ENCODE measurements around the gene ARHGAP45. TPM values are rescaled to one million over a fixed set of nuclear protein-coding genes. Genes with fewer than 3 reads are reported as not detected.
"Not testable (repeated sequence)": the region's sequence is repeated elsewhere in the genome, so short reads cannot be mapped to it uniquely, and the experiment has no call there.

Gene ARHGAP45, protein sequence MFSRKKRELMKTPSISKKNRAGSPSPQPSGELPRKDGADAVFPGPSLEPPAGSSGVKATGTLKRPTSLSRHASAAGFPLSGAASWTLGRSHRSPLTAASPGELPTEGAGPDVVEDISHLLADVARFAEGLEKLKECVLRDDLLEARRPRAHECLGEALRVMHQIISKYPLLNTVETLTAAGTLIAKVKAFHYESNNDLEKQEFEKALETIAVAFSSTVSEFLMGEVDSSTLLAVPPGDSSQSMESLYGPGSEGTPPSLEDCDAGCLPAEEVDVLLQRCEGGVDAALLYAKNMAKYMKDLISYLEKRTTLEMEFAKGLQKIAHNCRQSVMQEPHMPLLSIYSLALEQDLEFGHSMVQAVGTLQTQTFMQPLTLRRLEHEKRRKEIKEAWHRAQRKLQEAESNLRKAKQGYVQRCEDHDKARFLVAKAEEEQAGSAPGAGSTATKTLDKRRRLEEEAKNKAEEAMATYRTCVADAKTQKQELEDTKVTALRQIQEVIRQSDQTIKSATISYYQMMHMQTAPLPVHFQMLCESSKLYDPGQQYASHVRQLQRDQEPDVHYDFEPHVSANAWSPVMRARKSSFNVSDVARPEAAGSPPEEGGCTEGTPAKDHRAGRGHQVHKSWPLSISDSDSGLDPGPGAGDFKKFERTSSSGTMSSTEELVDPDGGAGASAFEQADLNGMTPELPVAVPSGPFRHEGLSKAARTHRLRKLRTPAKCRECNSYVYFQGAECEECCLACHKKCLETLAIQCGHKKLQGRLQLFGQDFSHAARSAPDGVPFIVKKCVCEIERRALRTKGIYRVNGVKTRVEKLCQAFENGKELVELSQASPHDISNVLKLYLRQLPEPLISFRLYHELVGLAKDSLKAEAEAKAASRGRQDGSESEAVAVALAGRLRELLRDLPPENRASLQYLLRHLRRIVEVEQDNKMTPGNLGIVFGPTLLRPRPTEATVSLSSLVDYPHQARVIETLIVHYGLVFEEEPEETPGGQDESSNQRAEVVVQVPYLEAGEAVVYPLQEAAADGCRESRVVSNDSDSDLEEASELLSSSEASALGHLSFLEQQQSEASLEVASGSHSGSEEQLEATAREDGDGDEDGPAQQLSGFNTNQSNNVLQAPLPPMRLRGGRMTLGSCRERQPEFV
- total RNA-seq (1 to 10 TPM; 5.1 to 7.3 TPM), polyA plus RNA-seq (ENCODE audit: insufficient read length in 2 of 2) (10 to 100 TPM; 16.9 to 17.4 TPM)
- long read RNA-seq, donor 1, full-length matches to known transcripts = 1 of 1 reads
- long read RNA-seq, donor 1, partial matches to known transcripts = 0 of 1 reads
- long read RNA-seq, donor 1, other reads (novel, unspliced or antisense) = 0 of 1 reads
- long read RNA-seq, donor 2 = 0 reads
- long read RNA-seq, donor 3, partial matches to known transcripts = 76 of 76 reads
- long read RNA-seq, donor 3, other reads (novel, unspliced or antisense) = 0 of 76 reads
- long read RNA-seq, donor 4, partial matches to known transcripts = 0 of 1 reads
- long read RNA-seq, donor 4, other reads (novel, unspliced or antisense) = 0 of 1 reads

DNA sequence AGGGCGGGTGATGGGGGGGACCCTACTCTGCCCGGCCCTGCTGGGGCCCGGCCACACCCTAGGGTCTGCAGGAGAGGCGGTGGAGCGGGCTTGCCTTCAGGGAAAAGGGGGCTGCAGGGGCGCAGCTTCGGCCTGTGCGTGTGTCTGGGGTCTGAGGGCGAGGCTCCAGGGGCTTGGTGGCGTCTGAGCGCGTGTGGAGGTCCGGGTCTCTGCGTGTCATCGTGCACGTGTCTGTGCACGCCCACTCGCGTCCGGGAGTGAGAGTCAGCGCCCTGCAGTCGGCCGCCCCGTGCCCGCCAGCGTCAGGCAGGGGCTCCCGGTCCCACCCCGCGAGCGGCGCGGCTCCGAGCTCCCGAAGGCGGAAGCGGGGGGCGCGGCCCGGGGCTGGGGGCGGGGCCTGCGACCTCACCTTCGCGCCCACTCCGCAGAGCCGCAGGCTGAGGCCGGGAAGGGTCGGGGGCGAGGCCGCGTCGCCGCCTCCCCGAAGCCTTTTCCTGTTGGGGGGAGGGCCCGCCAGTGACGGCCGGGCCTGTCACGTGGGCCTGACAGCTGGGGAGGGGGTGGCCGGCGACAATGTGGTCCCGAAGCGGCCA lies at the start of gene ARHGAP45:
TSS of gene ARHGAP45 (plus strand) at position 420 of the 593 bp plus-strand sequence. CDS start 239 bp downstream, outside the sequence.
- H3K4me3 ChIP-seq (ENCODE audit: low read depth, low read length) = no peak within 1 kb of the TSS
- peaks cover 12% of the 10 kb centered on the region for H3K36me3 ChIP-seq (ENCODE audit: control insufficient read depth, insufficient read depth, low read length)
- peaks cover 75% of the 10 kb centered on the region for H3K27me3 ChIP-seq (ENCODE audit: control insufficient read depth, insufficient read depth, low read length)
- peaks cover 35% of the 10 kb centered on the region for H3K4me1 ChIP-seq (ENCODE audit: control insufficient read depth, insufficient read depth, low read length)
- DNase-seq (ENCODE audit: low read depth in 4 of 6, low spot score in 6 of 6) = no peak
- H3K9me3 ChIP-seq (ENCODE audit: control insufficient read depth, insufficient read depth, low read length) = no peaks in the 10 kb centered on the region
- no peak within 1 kb of the TSS for H3K27ac ChIP-seq (ENCODE audit: low read depth, low read length)
- WGBS (ENCODE audit: insufficient coverage) = 6% methylated on average over 61 of the region's 61 CpGs

DNA sequence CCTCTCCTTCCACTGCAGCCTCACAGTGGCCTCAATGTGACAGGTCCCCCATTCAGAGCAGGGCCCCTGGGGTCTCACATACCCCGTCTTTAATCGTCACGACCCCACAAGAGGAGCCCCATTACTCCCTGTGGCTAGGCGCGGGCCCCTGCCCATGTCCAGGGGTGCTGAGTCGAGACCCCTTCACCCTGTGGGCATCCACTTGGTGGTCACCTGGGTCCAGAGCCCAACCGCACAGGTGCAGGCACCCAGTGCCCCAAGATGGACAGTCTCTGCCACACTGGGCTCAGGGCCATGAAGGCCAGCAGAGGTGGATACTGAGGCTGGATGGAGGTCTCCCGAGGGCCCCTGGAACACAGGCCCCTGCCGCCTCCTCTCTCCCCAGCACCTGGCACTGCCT lies 49.1 kb upstream of the ARHGAP45 start:
- 93% methylated on average over 7 of the region's 9 CpGs for WGBS (ENCODE audit: insufficient coverage)
- H3K4me1 ChIP-seq (ENCODE audit: control insufficient read depth, insufficient read depth, low read length) = peaks cover 61% of the 10 kb centered on the region
- no peak overlapping the region for H3K4me3 ChIP-seq (ENCODE audit: low read depth, low read length)

DNA sequence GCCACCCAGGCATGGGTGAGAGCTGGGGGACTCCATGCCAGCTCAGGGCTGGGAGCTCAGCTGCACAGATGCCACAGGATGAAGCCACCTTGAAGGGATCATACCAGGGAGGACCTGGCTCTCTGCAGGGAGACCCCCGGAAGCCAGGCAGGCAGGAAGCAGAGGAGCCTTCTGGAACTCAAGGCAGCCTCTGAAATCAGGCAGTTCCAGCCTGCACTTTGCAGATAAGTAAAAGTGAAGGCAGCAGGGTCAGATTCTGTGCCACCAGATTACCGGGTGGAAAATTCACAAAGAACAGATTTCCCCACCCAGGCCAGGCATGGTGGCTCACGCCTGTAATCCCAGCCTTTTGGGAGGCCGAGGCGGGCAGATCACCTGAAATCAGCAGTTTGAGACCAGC lies 48.6 kb upstream of the ARHGAP45 start:
- Histone ChIP-seq H3K36me3 (ENCODE audit: control insufficient read depth, insufficient read depth, low read length) (peaks cover 64% of the 10 kb centered on the region), H3K27ac (ENCODE audit: low read depth, low read length) (no peak overlapping the region), H3K4me3 (ENCODE audit: low read depth, low read length) (no peak overlapping the region), H3K4me1 (ENCODE audit: control insufficient read depth, insufficient read depth, low read length) (peaks cover 61% of the 10 kb centered on the region), H3K9me3 (ENCODE audit: control insufficient read depth, insufficient read depth, low read length) (no peaks in the 10 kb centered on the region), H3K27me3 (ENCODE audit: control insufficient read depth, insufficient read depth, low read length) (no peaks in the 10 kb centered on the region)
- no peak for DNase-seq (ENCODE audit: low read depth in 4 of 6, low spot score in 6 of 6)
- WGBS (ENCODE audit: insufficient coverage) = 83% methylated on average over 3 of the region's 5 CpGs

More for the DNA sequence above, 49.1 kb upstream of the ARHGAP45 start:
- Histone ChIP-seq H3K9me3 (ENCODE audit: control insufficient read depth, insufficient read depth, low read length) (no peaks in the 10 kb centered on the region), H3K27ac (ENCODE audit: low read depth, low read length) (no peak overlapping the region), H3K27me3 (ENCODE audit: control insufficient read depth, insufficient read depth, low read length) (no peaks in the 10 kb centered on the region), H3K36me3 (ENCODE audit: control insufficient read depth, insufficient read depth, low read length) (peaks cover 69% of the 10 kb centered on the region)
- no peak for DNase-seq (ENCODE audit: low read depth in 4 of 6, low spot score in 6 of 6)

DNA sequence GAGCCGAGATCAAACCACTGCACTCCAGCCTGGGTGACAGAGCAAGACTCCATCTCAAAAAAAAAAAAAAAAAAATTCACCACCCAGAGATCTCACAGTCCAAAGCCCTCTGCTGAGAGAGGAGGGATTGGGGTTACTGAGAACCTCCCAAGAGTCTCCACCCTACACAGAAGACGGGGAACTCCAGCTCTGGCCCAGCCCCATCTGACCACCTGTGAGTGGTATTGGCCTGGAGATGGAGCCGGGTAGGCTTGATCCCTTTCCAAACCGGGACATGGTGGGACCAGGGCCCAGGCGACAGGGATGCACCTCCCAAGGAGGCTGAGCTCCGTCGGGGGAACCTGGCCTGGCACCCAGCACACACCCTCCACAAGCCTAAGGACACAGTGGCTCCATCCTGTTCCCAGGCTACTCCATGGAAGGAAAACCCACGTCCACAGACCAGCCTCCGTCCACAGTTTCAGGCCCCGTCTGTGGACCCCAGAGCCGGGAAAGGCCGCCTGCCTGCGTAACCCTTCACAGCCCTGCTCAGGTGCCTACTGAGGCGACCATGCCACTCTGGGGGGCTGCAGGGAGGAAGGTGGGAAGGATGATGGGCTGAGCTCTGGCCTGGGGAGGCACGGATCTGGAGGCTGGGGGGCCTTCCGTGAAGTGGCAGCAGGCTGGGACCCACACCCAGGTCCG lies 47.9 kb upstream of the ARHGAP45 start:
- peaks cover 61% of the 10 kb centered on the region for H3K4me1 ChIP-seq (ENCODE audit: control insufficient read depth, insufficient read depth, low read length)
- DNase-seq (ENCODE audit: low read depth in 4 of 6, low spot score in 6 of 6) = no peak
- no peaks in the 10 kb centered on the region for H3K9me3 ChIP-seq (ENCODE audit: control insufficient read depth, insufficient read depth, low read length)
- no peak overlapping the region for H3K27ac ChIP-seq (ENCODE audit: low read depth, low read length)
- H3K36me3 ChIP-seq (ENCODE audit: control insufficient read depth, insufficient read depth, low read length) = peaks cover 58% of the 10 kb centered on the region
- H3K4me3 ChIP-seq (ENCODE audit: low read depth, low read length) = no peak overlapping the region
- 71% methylated on average over 15 of the region's 17 CpGs for WGBS (ENCODE audit: insufficient coverage)
- H3K27me3 ChIP-seq (ENCODE audit: control insufficient read depth, insufficient read depth, low read length) = no peaks in the 10 kb centered on the region

DNA sequence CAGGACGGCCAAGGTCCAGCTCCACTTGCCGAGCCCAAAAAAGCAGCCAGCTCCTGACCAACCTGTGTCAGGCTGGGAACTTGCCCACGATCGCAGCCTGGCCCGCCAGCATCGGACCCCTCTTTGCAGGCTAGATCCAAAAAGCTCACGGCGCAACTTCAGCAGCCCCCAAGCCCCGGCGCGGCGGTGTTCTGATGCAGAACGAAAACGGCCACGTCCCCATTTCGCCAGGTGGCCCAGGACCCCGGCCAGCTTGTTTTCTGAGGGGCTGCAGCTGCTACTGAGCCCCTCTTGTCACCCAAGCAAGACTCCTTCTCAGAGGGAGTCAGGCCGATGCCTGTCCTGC lies 47.4 kb upstream of the ARHGAP45 start:
- no peaks in the 10 kb centered on the region for H3K27me3 ChIP-seq (ENCODE audit: control insufficient read depth, insufficient read depth, low read length)
- no peak for DNase-seq (ENCODE audit: low read depth in 4 of 6, low spot score in 6 of 6)
- H3K36me3 ChIP-seq (ENCODE audit: control insufficient read depth, insufficient read depth, low read length) = peaks cover 52% of the 10 kb centered on the region
- no peak overlapping the region for H3K27ac ChIP-seq (ENCODE audit: low read depth, low read length)
- no peaks in the 10 kb centered on the region for H3K9me3 ChIP-seq (ENCODE audit: control insufficient read depth, insufficient read depth, low read length)
- H3K4me1 ChIP-seq (ENCODE audit: control insufficient read depth, insufficient read depth, low read length) = peaks cover 61% of the 10 kb centered on the region
- H3K4me3 ChIP-seq (ENCODE audit: low read depth, low read length) = peak overlapping the region; percentile 83
- 75% methylated on average over 17 of the region's 18 CpGs for WGBS (ENCODE audit: insufficient coverage)

DNA sequence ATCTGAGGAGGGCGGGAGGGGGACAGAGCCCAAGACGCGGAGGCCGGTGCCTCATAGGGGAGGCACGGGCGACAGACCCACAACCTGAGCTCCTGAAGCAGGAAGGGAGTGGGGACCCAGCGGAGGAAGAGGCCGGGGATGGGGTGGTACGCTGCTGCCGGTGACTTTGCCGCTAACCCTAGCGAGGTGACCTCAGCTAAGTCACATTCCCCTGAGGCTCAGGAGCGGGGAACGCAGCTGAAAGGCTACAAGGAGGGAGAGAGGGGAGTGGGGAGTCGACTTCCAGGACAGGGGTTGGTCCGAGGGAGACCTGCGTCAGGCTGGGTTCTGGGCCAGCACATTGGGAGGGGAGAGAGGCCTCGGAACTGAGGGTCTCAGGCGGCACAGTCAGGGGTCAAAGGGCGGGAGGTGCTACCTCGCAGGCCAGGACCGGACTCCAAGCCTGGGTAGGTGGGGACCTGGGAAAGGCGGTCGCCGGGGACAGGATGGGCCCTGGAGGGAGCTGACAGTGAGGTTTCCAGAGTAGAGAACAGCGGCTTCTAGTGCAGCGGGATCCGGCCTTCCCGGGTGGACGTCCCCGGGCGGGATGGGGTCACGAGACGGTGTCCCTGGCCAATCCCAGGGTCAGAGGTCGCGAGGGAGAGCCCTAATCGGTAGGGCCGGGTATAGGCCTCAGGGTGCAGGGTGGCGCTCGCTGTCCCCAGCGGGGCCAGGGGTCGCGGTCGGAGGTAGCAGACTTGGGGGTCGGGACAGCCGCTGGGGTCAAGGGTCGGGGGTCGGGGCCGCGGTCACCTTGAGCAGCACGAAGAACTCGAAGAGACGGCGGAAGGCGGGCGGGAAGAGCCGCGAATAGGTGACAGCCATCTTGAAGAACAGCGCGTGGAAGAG lies 46.7 kb upstream of the ARHGAP45 start:
- peak overlapping the region; percentile 83 for H3K4me3 ChIP-seq (ENCODE audit: low read depth, low read length)
- DNase-seq (ENCODE audit: low read depth in 4 of 6, low spot score in 6 of 6) = no peak
- peaks cover 46% of the 10 kb centered on the region for H3K36me3 ChIP-seq (ENCODE audit: control insufficient read depth, insufficient read depth, low read length)
- H3K9me3 ChIP-seq (ENCODE audit: control insufficient read depth, insufficient read depth, low read length) = no peaks in the 10 kb centered on the region
- no peaks in the 10 kb centered on the region for H3K27me3 ChIP-seq (ENCODE audit: control insufficient read depth, insufficient read depth, low read length)
- H3K4me1 ChIP-seq (ENCODE audit: control insufficient read depth, insufficient read depth, low read length) = peaks cover 57% of the 10 kb centered on the region
- 4% methylated on average over 59 of the region's 60 CpGs for WGBS (ENCODE audit: insufficient coverage)
- peak overlapping the region; percentile 40 for H3K27ac ChIP-seq (ENCODE audit: low read depth, low read length)

DNA sequence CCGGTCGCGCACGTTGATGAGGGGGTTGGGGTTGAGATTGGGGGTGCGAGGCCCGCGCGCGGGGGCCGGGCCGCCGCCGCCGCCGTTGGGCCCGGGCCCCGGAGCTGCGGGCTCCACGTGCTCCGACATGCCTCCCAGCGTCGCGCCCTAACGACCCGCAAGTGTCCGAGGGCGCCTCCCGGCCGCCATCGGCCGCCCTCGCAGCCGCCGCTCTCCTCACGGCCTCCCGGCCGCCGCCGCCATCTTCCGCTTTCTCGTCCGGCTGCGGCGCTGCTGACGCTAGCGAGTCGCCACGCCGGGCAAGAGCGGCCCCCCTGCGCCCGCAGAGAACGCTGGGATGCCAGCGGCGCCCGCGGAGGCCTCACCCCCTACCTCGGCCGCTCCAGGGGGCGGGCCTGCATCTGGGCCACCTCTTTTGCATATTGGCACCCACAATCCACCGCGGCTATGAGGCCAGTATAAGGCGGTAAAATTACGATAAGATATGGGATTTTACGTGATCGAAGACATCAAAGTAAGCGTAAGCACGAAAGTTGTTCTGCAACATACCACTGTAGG lies 46.0 kb upstream of the ARHGAP45 start, which contains the start of gene TMEM259:
TSS of gene TMEM259 (minus strand) at position 256 of the 558 bp plus-strand sequence. CDS start at position 129, 127 bp downstream.
- peaks cover 53% of the 10 kb centered on the region for H3K4me1 ChIP-seq (ENCODE audit: control insufficient read depth, insufficient read depth, low read length)
- WGBS (ENCODE audit: insufficient coverage) = under 1% methylated on average over 53 of the region's 68 CpGs

DNA sequence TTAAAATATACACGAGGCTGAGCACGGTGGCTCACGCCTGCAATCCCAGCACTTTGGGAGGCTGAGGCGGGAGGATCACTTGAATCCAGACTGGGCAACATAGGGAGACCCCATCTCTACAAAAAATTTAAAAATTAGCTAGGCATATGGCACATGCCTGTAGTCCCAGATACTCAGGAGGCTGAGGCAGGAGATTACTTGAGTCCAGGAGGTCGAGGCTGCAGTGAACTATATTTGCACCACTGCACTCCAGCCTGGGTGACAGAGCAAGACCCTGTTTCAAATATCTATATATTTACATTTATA lies 43.1 kb upstream of the ARHGAP45 start:
- Histone ChIP-seq H3K4me1 (ENCODE audit: control insufficient read depth, insufficient read depth, low read length) (peaks cover 53% of the 10 kb centered on the region), H3K36me3 (ENCODE audit: control insufficient read depth, insufficient read depth, low read length) (peaks cover 16% of the 10 kb centered on the region), H3K27me3 (ENCODE audit: control insufficient read depth, insufficient read depth, low read length) (peaks cover 22% of the 10 kb centered on the region)
- not testable (repeated sequence) for H3K27ac ChIP-seq (ENCODE audit: low read depth, low read length); H3K4me3 ChIP-seq (ENCODE audit: low read depth, low read length); DNase-seq (ENCODE audit: low read depth in 4 of 6, low spot score in 6 of 6); H3K9me3 ChIP-seq (ENCODE audit: control insufficient read depth, insufficient read depth, low read length)
- 100% methylated on average over 3 of the region's 5 CpGs for WGBS (ENCODE audit: insufficient coverage)

More for the DNA sequence above, 46.0 kb upstream of the ARHGAP45 start, which contains the start of gene TMEM259:
- no peaks in the 10 kb centered on the region for H3K9me3 ChIP-seq (ENCODE audit: control insufficient read depth, insufficient read depth, low read length)
- DNase-seq (ENCODE audit: low read depth in 4 of 6, low spot score in 6 of 6) = peak; percentile 96 to 99 (median 98)
- H3K27me3 ChIP-seq (ENCODE audit: control insufficient read depth, insufficient read depth, low read length) = peaks cover 4% of the 10 kb centered on the region
- peak within 1 kb of the TSS; percentile 95 for H3K27ac ChIP-seq (ENCODE audit: low read depth, low read length)
- H3K4me3 ChIP-seq (ENCODE audit: low read depth, low read length) = peak within 1 kb of the TSS; percentile 83
- H3K36me3 ChIP-seq (ENCODE audit: control insufficient read depth, insufficient read depth, low read length) = peaks cover 39% of the 10 kb centered on the region

All from spinal cord (tissue), 10 donors.